Measurements from ENCODE around the gene MORN5. TPM values are rescaled to one million over a fixed set of nuclear protein-coding genes. Genes with fewer than 3 reads are reported as not detected.
"Not testable (repeated sequence)": the region's sequence is repeated elsewhere in the genome, so short reads cannot be mapped to it uniquely, and the experiment has no call there.

The MORN5 gene
- polyA plus RNA-seq (2013, experiment 1 of 2): not detected
- polyA plus RNA-seq (2013, experiment 2 of 2): not detected

GRCh38 chr9:122159026-122159924 lies at the start of gene MORN5, which contains the start of gene NDUFA8:
Gene MORN5 (plus strand): TSS chr9:122159908. CDS start chr9:122159973, 65 bp downstream.
Gene NDUFA8 (minus strand): TSS chr9:122159779. CDS start chr9:122159677, 102 bp downstream.
- peaks cover 8% of the 10 kb centered on the region for H3K9me3 ChIP-seq (ENCODE audit: insufficient read depth, low read depth, low read length)
- H3K27ac ChIP-seq (ENCODE audit: low read depth, low read length): peak within 1 kb of the TSS; percentile 12; the same call in 1 of the 2 replicates
- no peaks in the 10 kb centered on the region for H3K36me3 ChIP-seq (ENCODE audit: insufficient read depth, low read length)
- peak within 1 kb of the TSS; percentile 90 for H3K4me3 ChIP-seq (ENCODE audit: low read length)
- H3K4me1 ChIP-seq (ENCODE audit: insufficient read depth, low read length): peaks cover 7% of the 10 kb centered on the region; the same call in 1 of the 2 replicates
- peak within 1 kb of the TSS; percentile 81 for H3K9ac ChIP-seq (ENCODE audit: low read depth, low read length)
- 2% methylated on average over 56 of the region's 56 CpGs for WGBS
- no peaks in the 10 kb centered on the region; the same call in 1 of the 2 replicates for H3K27me3 ChIP-seq (ENCODE audit: insufficient read depth, low read length)

GRCh38 chr9:122110100-122110833 lies 49.4 kb upstream of the MORN5 start:
- H3K4me1 ChIP-seq (ENCODE audit: insufficient read depth, low read length): peaks cover 6% of the 10 kb centered on the region; the same call in 1 of the 2 replicates
- no peaks in the 10 kb centered on the region for H3K27me3 ChIP-seq (ENCODE audit: insufficient read depth, low read length)
- H3K9ac ChIP-seq (ENCODE audit: low read depth, low read length): no peak overlapping the region
- no peak overlapping the region for H3K27ac ChIP-seq (ENCODE audit: low read depth, low read length)
- no peak overlapping the region for H3K4me3 ChIP-seq (ENCODE audit: low read length)
- WGBS: 92% methylated on average over 7 of the region's 7 CpGs
- H3K9me3 ChIP-seq (ENCODE audit: insufficient read depth, low read depth, low read length): no peaks in the 10 kb centered on the region
- H3K36me3 ChIP-seq (ENCODE audit: insufficient read depth, low read length): no peaks in the 10 kb centered on the region

- Histone ChIP-seq H3K9ac (ENCODE audit: low read depth, low read length) (no peak overlapping the region), H3K4me1 (ENCODE audit: insufficient read depth, low read length) (peaks cover 18% of the 10 kb centered on the region; the same call in 1 of the 2 replicates), H3K27me3 (ENCODE audit: insufficient read depth, low read length) (no peaks in the 10 kb centered on the region), H3K9me3 (ENCODE audit: insufficient read depth, low read depth, low read length) (no peaks in the 10 kb centered on the region), H3K36me3 (ENCODE audit: insufficient read depth, low read length) (no peaks in the 10 kb centered on the region), H3K4me3 (ENCODE audit: low read length) (no peak overlapping the region), H3K27ac (ENCODE audit: low read depth, low read length) (no peak overlapping the region)
- WGBS: 93% methylated on average over 9 of the region's 9 CpGs
These were observed 48.2 kb upstream of the MORN5 start for GRCh38 chr9:122111413-122112085.

GRCh38 chr9:122112238-122112637 lies 47.5 kb upstream of the MORN5 start:
- Histone ChIP-seq H3K27me3 (ENCODE audit: insufficient read depth, low read length) (no peaks in the 10 kb centered on the region), H3K36me3 (ENCODE audit: insufficient read depth, low read length) (no peaks in the 10 kb centered on the region), H3K27ac (ENCODE audit: low read depth, low read length) (no peak overlapping the region), H3K4me3 (ENCODE audit: low read length) (no peak overlapping the region), H3K9ac (ENCODE audit: low read depth, low read length) (no peak overlapping the region), H3K9me3 (ENCODE audit: insufficient read depth, low read depth, low read length) (no peaks in the 10 kb centered on the region), H3K4me1 (ENCODE audit: insufficient read depth, low read length) (peaks cover 20% of the 10 kb centered on the region; the same call in 1 of the 2 replicates)
- 87% methylated on average over 6 of the region's 6 CpGs for WGBS

GRCh38 chr9:122113574-122113973 lies 46.1 kb upstream of the MORN5 start:
- Histone ChIP-seq H3K4me3 (ENCODE audit: low read length) (no peak overlapping the region), H3K9ac (ENCODE audit: low read depth, low read length) (no peak overlapping the region), H3K27me3 (ENCODE audit: insufficient read depth, low read length) (no peaks in the 10 kb centered on the region), H3K4me1 (ENCODE audit: insufficient read depth, low read length) (peaks cover 20% of the 10 kb centered on the region; the same call in 1 of the 2 replicates), H3K36me3 (ENCODE audit: insufficient read depth, low read length) (no peaks in the 10 kb centered on the region), H3K27ac (ENCODE audit: low read depth, low read length) (no peak overlapping the region), H3K9me3 (ENCODE audit: insufficient read depth, low read depth, low read length) (no peaks in the 10 kb centered on the region)
- 58% methylated on average over 3 of the region's 5 CpGs for WGBS

- Histone ChIP-seq H3K36me3 (ENCODE audit: insufficient read depth, low read length) (no peaks in the 10 kb centered on the region), H3K4me3 (ENCODE audit: low read length) (no peak overlapping the region), H3K4me1 (ENCODE audit: insufficient read depth, low read length) (peaks cover 20% of the 10 kb centered on the region; the same call in 1 of the 2 replicates), H3K27ac (ENCODE audit: low read depth, low read length) (peak overlapping the region; percentile 15; the same call in 1 of the 2 replicates), H3K27me3 (ENCODE audit: insufficient read depth, low read length) (no peaks in the 10 kb centered on the region), H3K9me3 (ENCODE audit: insufficient read depth, low read depth, low read length) (no peaks in the 10 kb centered on the region), H3K9ac (ENCODE audit: low read depth, low read length) (no peak overlapping the region)
- 87% methylated on average over 12 of the region's 12 CpGs for WGBS
These were observed 44.3 kb upstream of the MORN5 start for GRCh38 chr9:122115176-122116035.

- peak overlapping the region; percentile 23; the same call in 1 of the 2 replicates for H3K9ac ChIP-seq (ENCODE audit: low read depth, low read length)
- WGBS: 48% methylated on average over 4 of the region's 4 CpGs
- H3K9me3 ChIP-seq (ENCODE audit: insufficient read depth, low read depth, low read length): no peaks in the 10 kb centered on the region
- no peaks in the 10 kb centered on the region for H3K27me3 ChIP-seq (ENCODE audit: insufficient read depth, low read length)
- peak overlapping the region; percentile 61; the same call in 1 of the 2 replicates for H3K27ac ChIP-seq (ENCODE audit: low read depth, low read length)
- peaks cover 20% of the 10 kb centered on the region; the same call in 1 of the 2 replicates for H3K4me1 ChIP-seq (ENCODE audit: insufficient read depth, low read length)
- no peaks in the 10 kb centered on the region for H3K36me3 ChIP-seq (ENCODE audit: insufficient read depth, low read length)
- H3K4me3 ChIP-seq (ENCODE audit: low read length): no peak overlapping the region
These were observed 43.7 kb upstream of the MORN5 start for GRCh38 chr9:122116040-122116439.

- Histone ChIP-seq H3K4me1 (ENCODE audit: insufficient read depth, low read length) (peaks cover 20% of the 10 kb centered on the region; the same call in 1 of the 2 replicates), H3K4me3 (ENCODE audit: low read length) (no peak overlapping the region), H3K27me3 (ENCODE audit: insufficient read depth, low read length) (no peaks in the 10 kb centered on the region), H3K36me3 (ENCODE audit: insufficient read depth, low read length) (no peaks in the 10 kb centered on the region), H3K9me3 (ENCODE audit: insufficient read depth, low read depth, low read length) (no peaks in the 10 kb centered on the region), H3K27ac (ENCODE audit: low read depth, low read length) (peak overlapping the region; percentile 61; the same call in 1 of the 2 replicates), H3K9ac (ENCODE audit: low read depth, low read length) (peak overlapping the region; percentile 23; the same call in 1 of the 2 replicates)
- 82% methylated on average over 10 of the region's 10 CpGs for WGBS
These were observed 43.1 kb upstream of the MORN5 start for GRCh38 chr9:122116448-122117173.

- H3K27ac ChIP-seq (ENCODE audit: low read depth, low read length); H3K9ac ChIP-seq (ENCODE audit: low read depth, low read length); H3K36me3 ChIP-seq (ENCODE audit: insufficient read depth, low read length); H3K9me3 ChIP-seq (ENCODE audit: insufficient read depth, low read depth, low read length); H3K4me3 ChIP-seq (ENCODE audit: low read length); H3K27me3 ChIP-seq (ENCODE audit: insufficient read depth, low read length): not testable (repeated sequence)
- 86% methylated on average over 7 of the region's 9 CpGs for WGBS
- H3K4me1 ChIP-seq (ENCODE audit: insufficient read depth, low read length): peaks cover 20% of the 10 kb centered on the region; the same call in 1 of the 2 replicates
These were observed 42.5 kb upstream of the MORN5 start for GRCh38 chr9:122117241-122117640.

All from HUES64 (cell line).